Pancreas (tissue), 10 donors: ENCODE measurements around the gene DPEP3. TPM values are rescaled to one million over a fixed set of nuclear protein-coding genes. Genes with fewer than 3 reads are reported as not detected.
"Not testable (repeated sequence)": the region's sequence is repeated elsewhere in the genome, so short reads cannot be mapped to it uniquely, and the experiment has no call there.

ENCODE experiments used
- ATAC-seq, 4 donors: fragments of 200-7000 bp; cut with Tn5 transposase; one replicate each; pipeline versions ENCODE4 v1.8.0 to v1.9.1; 2020; ENCODE audit warnings: mild to moderate bottlenecking in 4 of 4, moderate library complexity in 4 of 4
- DNase-seq, 6 donors: peaks; one replicate each; pipeline ENCODE4 v3.0.0-alpha.2; 2020
- FAIRE-seq: peaks from 2 replicates; lab custom pipeline; 2012; peaks lifted over from hg19 to GRCh38; lab: Jason Lieb, UNC
- H3K27ac ChIP-seq, 4 donors: fragments of 200-600 bp; sonication (generic); 1 replicate in 3 of 4; 2 replicates in 1 of 4; pipeline versions ENCODE4 v1.5.0 to v1.8.0; 2020
- H3K27me3 ChIP-seq, 4 donors: fragments of 200-600 bp; one replicate each; pipeline ENCODE4 v1.8.0; 2021
- H3K36me3 ChIP-seq, 3 donors: fragments of 200-600 bp; sonication (generic) in 1 of 3; one replicate each; pipeline versions ENCODE4 v1.5.0 to v1.8.0; 2020 to 2021
- H3K4me1 ChIP-seq, 3 donors: fragments of 200-600 bp; one replicate each; pipeline ENCODE4 v1.8.0; 2021
- H3K4me3 ChIP-seq, 4 donors: fragments of 200-600 bp; sonication (generic) in 2 of 4; one replicate each; pipeline versions ENCODE4 v1.5.0 to v1.8.0; 2020 to 2021
- H3K9me3 ChIP-seq, 4 donors: fragments of 200-600 bp; one replicate each; pipeline ENCODE4 v1.8.0; 2021
- WGBS, 2 donors: extraction: QIAGEN DNeasy Blood & Tissue Kit; methylation state at CpG; one replicate each; pipeline ENCODE4 v1.1.7; 2013; 5-methylcytosine and 5-hydroxymethylcytosine counted together
- intact Hi-C, 3 donors: fragments of 100-400 bp; cut with DNase I; formaldehyde crosslinking; loops; one replicate each; pipeline versions ENCODE4 v1.11.1 to v1.14.2; 2022
- polyA plus RNA-seq, 2 donors: library from polyadenylated mRNA; stranded (reverse); fragments of 200-250 nt; gene quantifications; one replicate each; pipeline ENCODE4 v1.2.3, GENCODE V29; 2013
- total RNA-seq, 6 donors: library from RNA; stranded (reverse); fragmentation: NEBNext Ultra II Directional in 4 of 6; extraction: Animal tissue kit (Norgen Biotek cat#: 25700) in 4 of 6; gene quantifications; one replicate each; pipeline versions ENCODE4 v1.2.1 to v1.2.4, GENCODE V29; 2021 to 2023
- TF ChIP-seq, protein P1 (sequence below), 4 donors: fragments of 200-600 bp; sonication (generic) in 3 of 4; IDR thresholded peaks; one replicate each; pipeline versions ENCODE4 v1.5.0 to v1.8.0; 2021; ENCODE audit warnings: antibody characterized with exemption in 4 of 4
- donor health status: healthy with polysubstance abuse.
- donor health status: DM: no; HTN: no; CAD: no; lungs with moderate emphysema.
- donor health status: DM: no; HTN: no; CAD: no.
- donor health status: control.
- donor health status: control.
- donor health status: Bipolar disorder and iron deficiency.
- donor health status: DM: yes; HTN: yes; CAD: no.
- donor health status: DM: no; HTN: no; CAD: no.
- donor health status: DM: no; HTN: no; CAD: no.
- donor health status: DM: yes; HTN: yes; CAD: no.

DPEP3 gene
- total and polyA plus RNA-seq, 8 donors = 0.09 to 0.12 TPM; not detected in 6

DNA sequence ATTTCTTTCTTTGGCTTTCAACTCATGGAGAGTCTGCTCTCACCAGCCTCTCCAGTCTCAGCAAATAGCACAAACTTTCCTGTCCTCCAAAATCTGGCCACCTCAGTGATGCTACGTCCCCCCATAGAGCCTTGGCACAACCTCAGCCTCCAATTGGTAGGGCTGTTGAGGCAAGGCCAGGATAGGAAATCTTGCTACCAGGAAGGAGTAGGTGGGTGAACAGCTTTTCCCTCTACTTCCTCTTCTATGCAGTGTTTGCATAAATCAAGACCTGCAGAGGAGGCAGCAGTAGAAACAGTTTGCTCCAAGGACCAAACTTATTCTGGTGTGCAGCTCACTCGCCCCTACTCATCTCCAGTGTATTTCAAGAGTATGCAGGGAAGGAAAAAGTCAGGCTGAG lies 19.7 kb upstream of the DPEP3 start:
- no peak overlapping the region for H3K4me3 ChIP-seq
- intact Hi-C loops = no loop called here
- H3K27me3 ChIP-seq = no peaks in the 10 kb centered on the region
- H3K36me3 ChIP-seq = no peaks in the 10 kb centered on the region
- WGBS, 2 donors = 70 to 72% methylated on average over 2 of the region's 2 CpGs
- DNase-seq (no peak), ATAC-seq (peak in 2 of 4 donors; percentile 56 to 74), FAIRE-seq (no peak)
- TF ChIP-seq, protein P1, sequence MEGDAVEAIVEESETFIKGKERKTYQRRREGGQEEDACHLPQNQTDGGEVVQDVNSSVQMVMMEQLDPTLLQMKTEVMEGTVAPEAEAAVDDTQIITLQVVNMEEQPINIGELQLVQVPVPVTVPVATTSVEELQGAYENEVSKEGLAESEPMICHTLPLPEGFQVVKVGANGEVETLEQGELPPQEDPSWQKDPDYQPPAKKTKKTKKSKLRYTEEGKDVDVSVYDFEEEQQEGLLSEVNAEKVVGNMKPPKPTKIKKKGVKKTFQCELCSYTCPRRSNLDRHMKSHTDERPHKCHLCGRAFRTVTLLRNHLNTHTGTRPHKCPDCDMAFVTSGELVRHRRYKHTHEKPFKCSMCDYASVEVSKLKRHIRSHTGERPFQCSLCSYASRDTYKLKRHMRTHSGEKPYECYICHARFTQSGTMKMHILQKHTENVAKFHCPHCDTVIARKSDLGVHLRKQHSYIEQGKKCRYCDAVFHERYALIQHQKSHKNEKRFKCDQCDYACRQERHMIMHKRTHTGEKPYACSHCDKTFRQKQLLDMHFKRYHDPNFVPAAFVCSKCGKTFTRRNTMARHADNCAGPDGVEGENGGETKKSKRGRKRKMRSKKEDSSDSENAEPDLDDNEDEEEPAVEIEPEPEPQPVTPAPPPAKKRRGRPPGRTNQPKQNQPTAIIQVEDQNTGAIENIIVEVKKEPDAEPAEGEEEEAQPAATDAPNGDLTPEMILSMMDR (IDR thresholded peaks at IDR 0.05) = no peak
- H3K9me3 ChIP-seq = no peaks in the 10 kb centered on the region
- peak overlapping the region in 2 of 4 donors; percentile 55 to 62 for H3K27ac ChIP-seq
- no peaks in the 10 kb centered on the region for H3K4me1 ChIP-seq

DNA sequence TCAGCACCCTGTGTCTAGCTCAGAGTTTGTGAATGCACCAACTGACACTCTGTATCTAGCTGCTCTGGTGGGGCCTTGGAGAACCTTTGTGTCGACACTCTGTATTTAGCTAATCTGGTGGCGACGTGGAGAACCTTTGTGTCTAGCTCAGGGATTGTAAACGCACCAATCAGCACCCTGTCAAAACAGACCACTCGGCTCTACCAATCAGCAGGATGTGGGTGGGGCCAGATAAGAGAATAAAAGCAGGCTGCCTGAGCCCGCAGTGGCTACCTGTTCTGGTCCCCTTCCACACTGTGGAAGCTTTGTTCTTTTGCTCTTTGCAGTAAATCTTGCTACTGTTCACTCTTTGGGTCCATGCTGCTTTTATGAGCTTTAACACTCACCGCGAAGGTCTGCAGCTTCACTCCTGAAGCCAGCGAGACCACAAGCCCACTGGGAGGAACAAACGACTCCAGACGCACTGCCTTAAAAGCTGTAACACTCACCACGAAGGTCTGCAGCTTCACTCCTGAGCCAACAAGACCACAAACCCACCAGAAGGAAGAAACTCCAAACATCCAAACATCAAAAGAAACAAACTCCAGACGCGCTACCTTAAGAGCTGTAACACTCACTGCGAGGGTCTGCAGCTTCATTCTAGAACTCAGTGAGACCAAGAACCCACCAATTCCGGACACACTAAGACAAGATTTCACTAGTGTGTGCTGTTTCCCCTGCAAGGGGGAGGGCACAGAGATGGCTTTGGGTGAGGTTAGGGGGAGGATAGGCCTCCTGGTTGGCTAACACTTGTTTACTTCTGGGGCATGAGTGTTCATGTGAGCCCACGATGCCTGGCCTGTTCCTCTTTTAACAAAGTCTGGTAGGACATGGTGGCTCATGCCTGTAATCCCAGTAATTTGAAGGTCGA lies 18.7 kb upstream of the DPEP3 start, which contains the start of gene DPEP2:
DPEP2 (minus strand) TSS at position 706 of the 910 bp plus-strand sequence. CDS start 6,272 bp downstream, outside the sequence.
- ATAC-seq (peak in 2 of 4 donors; percentile 77 to 87), DNase-seq (peak in 1 of 6 donors; percentile 40)
- FAIRE-seq, H3K36me3 ChIP-seq, H3K9me3 ChIP-seq, H3K4me1 ChIP-seq, H3K27me3 ChIP-seq, intact Hi-C loops: not testable (repeated sequence)
- H3K4me3 ChIP-seq = peak within 1 kb of the TSS in 1 of 4 donors; percentile 17
- peak within 1 kb of the TSS in 2 of 4 donors; percentile 55 to 62 for H3K27ac ChIP-seq
- WGBS, 2 donors = 64 to 69% methylated on average over 18 of the region's 18 CpGs

DNA sequence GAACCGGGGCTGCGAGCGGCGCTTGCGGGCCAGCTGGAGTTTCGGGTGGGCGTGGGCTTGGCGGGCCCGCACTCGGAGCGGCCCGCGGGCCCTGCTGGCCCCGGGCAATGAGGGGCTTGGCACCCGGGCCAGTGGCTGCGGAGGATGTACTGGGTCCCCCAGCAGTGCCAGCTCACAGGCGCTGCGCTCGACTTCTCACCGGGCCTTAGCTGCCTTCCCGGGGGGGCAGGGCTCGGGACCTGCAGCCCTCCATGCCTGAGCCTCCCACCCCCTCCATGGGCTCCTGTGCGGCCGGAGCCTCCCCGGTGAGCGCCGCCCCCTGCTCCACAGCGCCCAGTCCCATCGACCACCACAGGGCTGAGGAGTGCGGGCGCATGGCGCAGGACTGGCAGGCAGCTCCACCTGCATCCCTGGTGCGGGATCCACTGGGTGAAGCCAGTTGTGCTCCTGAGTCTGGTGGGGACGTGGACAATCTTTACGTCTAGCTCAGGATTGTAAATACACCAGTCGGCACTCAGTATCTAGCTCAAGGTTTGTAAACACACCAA lies 18.0 kb upstream of the DPEP3 start:
- H3K27ac ChIP-seq, ATAC-seq, H3K36me3 ChIP-seq, DNase-seq, H3K4me3 ChIP-seq, H3K27me3 ChIP-seq, H3K9me3 ChIP-seq, H3K4me1 ChIP-seq, intact Hi-C loops, FAIRE-seq: not testable (repeated sequence)
- 89 to 91% methylated on average over 34 to 36 of the region's 36 CpGs for WGBS, 2 donors

DNA sequence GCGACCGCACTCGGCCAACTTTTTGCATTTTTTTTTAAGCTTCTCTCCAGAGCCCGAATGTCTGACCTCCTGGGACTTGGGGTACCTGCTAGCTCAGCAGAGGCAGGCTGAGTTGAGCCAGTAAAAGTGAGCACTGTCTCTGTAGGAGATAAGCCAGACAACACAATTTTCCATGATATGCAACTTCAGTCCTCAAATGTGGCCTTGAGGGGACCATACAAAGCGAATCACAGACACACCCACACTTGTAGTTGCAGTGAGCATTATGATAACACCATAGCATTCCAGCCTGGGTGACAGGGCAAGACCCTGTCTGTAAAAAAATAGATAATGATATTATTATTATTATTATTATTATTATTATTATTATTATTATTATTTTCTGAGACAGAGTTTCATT lies 16.4 kb upstream of the DPEP3 start:
- no peak overlapping the region for H3K27ac ChIP-seq
- intact Hi-C loops = no loop called here
- 77 to 90% methylated on average over 5 of the region's 5 CpGs for WGBS, 2 donors

DNA sequence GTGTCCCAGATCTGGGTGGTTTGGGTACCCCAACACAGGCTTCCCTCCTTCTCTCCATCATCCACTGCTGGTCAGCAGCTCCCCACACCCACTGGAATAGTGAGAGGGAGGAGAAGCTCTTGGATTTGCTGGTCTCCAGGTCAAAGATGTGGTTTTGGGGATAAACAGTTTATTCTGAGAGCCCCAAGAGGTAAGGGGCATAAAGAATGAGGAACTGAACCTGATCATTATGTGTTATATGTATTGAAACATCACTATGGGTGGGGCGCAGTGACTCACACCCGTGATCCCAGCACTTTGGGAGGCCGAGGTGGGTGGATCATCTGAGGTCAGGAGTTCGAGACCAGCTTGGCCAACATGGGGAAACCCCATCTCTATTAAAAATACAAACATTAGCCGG lies 15.1 kb upstream of the DPEP3 start:
- Histone ChIP-seq H3K36me3 (no peaks in the 10 kb centered on the region), H3K4me1 (peaks cover 0 to 6% (median 0%) of the 10 kb centered on the region in 3 donors), H3K4me3 (no peak overlapping the region), H3K27me3 (no peaks in the 10 kb centered on the region), H3K9me3 (no peaks in the 10 kb centered on the region), H3K27ac (no peak overlapping the region)
- ATAC-seq (no peak), FAIRE-seq (no peak), DNase-seq (no peak)
- WGBS, 2 donors = 77 to 85% methylated on average over 5 of the region's 5 CpGs
- intact Hi-C loops = no loop called here
- TF ChIP-seq, protein P1 (IDR thresholded peaks at IDR 0.05) = no peak

More for the DNA sequence above, 16.4 kb upstream of the DPEP3 start:
- H3K36me3 ChIP-seq = no peaks in the 10 kb centered on the region
- H3K9me3 ChIP-seq = no peaks in the 10 kb centered on the region
- TF ChIP-seq, protein P1 (IDR thresholded peaks at IDR 0.05) = no peak
- DNase-seq = no peak
- no peak for ATAC-seq
- H3K4me3 ChIP-seq = no peak overlapping the region
- no peak for FAIRE-seq
- H3K4me1 ChIP-seq = peaks cover 0 to 6% (median 0%) of the 10 kb centered on the region in 3 donors
- H3K27me3 ChIP-seq = no peaks in the 10 kb centered on the region

DNA sequence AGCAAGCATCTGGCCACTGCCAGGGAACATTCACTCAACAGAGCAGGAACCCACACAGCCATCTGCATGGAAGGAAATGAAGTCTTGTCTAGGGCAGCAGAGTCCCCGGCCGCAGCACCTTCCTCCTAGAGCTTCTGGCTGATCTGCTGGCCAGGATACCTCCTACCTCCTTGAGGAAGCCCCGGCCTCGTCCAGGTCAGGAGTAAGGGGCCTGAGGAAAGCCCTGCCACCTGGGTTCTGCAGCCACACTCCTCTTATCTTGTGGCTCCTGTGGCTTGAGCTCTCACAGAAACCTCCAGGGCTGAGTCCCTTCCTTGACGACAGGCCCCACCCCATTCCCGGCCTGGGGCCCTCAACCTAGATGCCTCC lies 13.7 kb upstream of the DPEP3 start:
- FAIRE-seq, H3K36me3 ChIP-seq, intact Hi-C loops, H3K4me1 ChIP-seq, H3K9me3 ChIP-seq, DNase-seq, H3K27me3 ChIP-seq, H3K4me3 ChIP-seq: not testable (repeated sequence)
- peak in 2 of 4 donors; percentile 8 to 11 for ATAC-seq
- peak overlapping the region in 1 of 4 donors; percentile 47 for H3K27ac ChIP-seq
- WGBS, 2 donors = 78 to 86% methylated on average over 2 to 6 of the region's 6 CpGs
